ENCODE results near the gene CD3E. TPM values are rescaled to one million over a fixed set of nuclear protein-coding genes. Genes with fewer than 3 reads are reported as not detected.
A peak's percentile ranks its signal among the peaks of the same experiment; 100 is the strongest.

Gene CD3E
- total RNA-seq, 1 donor from 2014 or later = 14.5 TPM

GRCh38 chr11:118322721-118323120, 18.2 kb downstream of the CD3E start:
- H3K9me3 ChIP-seq = no peaks in the 10 kb centered on the region
- H3K4me3 ChIP-seq = no peak overlapping the region
- intact Hi-C loops (cut with DNase I) = no loop called here
- H3K27ac ChIP-seq = peak overlapping the region; percentile 42
- ATAC-seq = no peak
- no peak for DNase-seq
- H3K4me1 ChIP-seq = peaks cover 16% of the 10 kb centered on the region
- H3K36me3 ChIP-seq = no peaks in the 10 kb centered on the region
- TF ChIP-seq, protein P1, sequence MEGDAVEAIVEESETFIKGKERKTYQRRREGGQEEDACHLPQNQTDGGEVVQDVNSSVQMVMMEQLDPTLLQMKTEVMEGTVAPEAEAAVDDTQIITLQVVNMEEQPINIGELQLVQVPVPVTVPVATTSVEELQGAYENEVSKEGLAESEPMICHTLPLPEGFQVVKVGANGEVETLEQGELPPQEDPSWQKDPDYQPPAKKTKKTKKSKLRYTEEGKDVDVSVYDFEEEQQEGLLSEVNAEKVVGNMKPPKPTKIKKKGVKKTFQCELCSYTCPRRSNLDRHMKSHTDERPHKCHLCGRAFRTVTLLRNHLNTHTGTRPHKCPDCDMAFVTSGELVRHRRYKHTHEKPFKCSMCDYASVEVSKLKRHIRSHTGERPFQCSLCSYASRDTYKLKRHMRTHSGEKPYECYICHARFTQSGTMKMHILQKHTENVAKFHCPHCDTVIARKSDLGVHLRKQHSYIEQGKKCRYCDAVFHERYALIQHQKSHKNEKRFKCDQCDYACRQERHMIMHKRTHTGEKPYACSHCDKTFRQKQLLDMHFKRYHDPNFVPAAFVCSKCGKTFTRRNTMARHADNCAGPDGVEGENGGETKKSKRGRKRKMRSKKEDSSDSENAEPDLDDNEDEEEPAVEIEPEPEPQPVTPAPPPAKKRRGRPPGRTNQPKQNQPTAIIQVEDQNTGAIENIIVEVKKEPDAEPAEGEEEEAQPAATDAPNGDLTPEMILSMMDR (IDR thresholded peaks at IDR 0.05) = no peak
- no peaks in the 10 kb centered on the region for H3K27me3 ChIP-seq

DNA sequence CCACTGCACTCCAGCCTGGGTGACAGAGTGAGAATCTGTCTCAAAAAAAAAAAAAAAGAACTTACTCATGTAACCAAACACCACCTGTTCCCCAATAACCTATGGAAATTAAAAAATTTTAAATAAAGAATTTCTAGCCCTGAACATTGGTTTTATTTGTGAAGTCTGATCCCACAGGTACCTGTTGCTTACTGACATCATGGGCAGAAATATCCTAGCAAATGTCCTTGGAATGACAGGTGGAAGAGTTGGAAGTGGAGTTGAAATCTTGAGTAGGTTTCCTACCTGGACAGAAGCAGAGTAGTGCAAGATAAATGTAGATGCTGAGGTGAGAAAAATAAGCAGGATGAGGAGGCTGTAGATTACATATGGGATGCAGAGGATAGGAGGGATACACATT, 20.8 kb downstream of the CD3E start:
- TF ChIP-seq, protein P1 (IDR thresholded peaks at IDR 0.05) = no peak
- Histone ChIP-seq H3K4me1 (peaks cover 4% of the 10 kb centered on the region), H3K9me3 (no peaks in the 10 kb centered on the region), H3K27ac (no peak overlapping the region), H3K4me3 (no peak overlapping the region), H3K36me3 (no peaks in the 10 kb centered on the region), H3K27me3 (no peaks in the 10 kb centered on the region)
- ATAC-seq = no peak
- intact Hi-C loops (cut with DNase I) = no loop called here
- DNase-seq = no peak

- Histone ChIP-seq H3K36me3 (no peaks in the 10 kb centered on the region), H3K4me1 (no peaks in the 10 kb centered on the region), H3K27me3 (no peaks in the 10 kb centered on the region), H3K9me3 (no peaks in the 10 kb centered on the region), H3K4me3 (no peak overlapping the region), H3K27ac (no peak overlapping the region)
- DNase-seq (no peak), ATAC-seq (no peak)
- intact Hi-C loops (cut with DNase I) = no loop called here
- TF ChIP-seq, protein P1 (IDR thresholded peaks at IDR 0.05) = no peak
Measured at GRCh38 chr11:118328745-118329144, 24.2 kb downstream of the CD3E start.

GRCh38 chr11:118334745-118335144, 30.2 kb downstream of the CD3E start:
- no peak overlapping the region for H3K27ac ChIP-seq
- TF ChIP-seq, protein P1 (IDR thresholded peaks at IDR 0.05) = no peak
- no peaks in the 10 kb centered on the region for H3K4me1 ChIP-seq
- no peaks in the 10 kb centered on the region for H3K9me3 ChIP-seq
- ATAC-seq = no peak
- no peak overlapping the region for H3K4me3 ChIP-seq
- H3K27me3 ChIP-seq = no peaks in the 10 kb centered on the region
- intact Hi-C loops (cut with DNase I) = no loop called here
- no peaks in the 10 kb centered on the region for H3K36me3 ChIP-seq
- no peak for DNase-seq

DNA sequence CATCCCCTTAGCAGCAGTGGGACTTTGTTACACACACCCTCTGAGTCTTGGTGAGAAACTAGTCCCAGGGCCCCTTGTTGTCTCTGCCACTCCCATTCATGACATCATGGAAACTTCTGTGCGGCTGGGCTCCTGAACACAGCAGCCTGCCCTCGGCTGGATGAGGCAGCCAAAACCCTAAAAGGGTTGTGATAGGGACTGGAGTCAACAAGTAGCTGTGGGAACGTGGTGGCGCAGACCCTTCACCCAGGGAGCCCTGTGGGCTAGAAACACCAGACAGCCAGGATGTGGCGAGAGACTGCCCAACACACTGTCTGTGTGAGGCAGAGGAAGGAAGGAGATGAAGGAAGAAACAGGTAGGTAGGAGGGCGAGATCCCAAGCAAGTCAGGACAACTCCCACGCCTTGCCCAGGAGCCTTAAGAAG, 34.1 kb downstream of the CD3E start:
- Histone ChIP-seq H3K36me3 (no peaks in the 10 kb centered on the region), H3K4me1 (no peaks in the 10 kb centered on the region), H3K9me3 (no peaks in the 10 kb centered on the region), H3K4me3 (no peak overlapping the region), H3K27me3 (no peaks in the 10 kb centered on the region), H3K27ac (peak overlapping the region; percentile 42)
- TF ChIP-seq, protein P1 (IDR thresholded peaks at IDR 0.05) = no peak
- ATAC-seq (peak; percentile 54), DNase-seq (no peak)
- intact Hi-C loops (cut with DNase I) = no loop called here

Measured in upper lobe of right lung (tissue), 1 donor.